GM19035 (cell line): ENCODE data around the gene SLC2A4RG.
"Not testable (repeated sequence)": the region's sequence is repeated elsewhere in the genome, so short reads cannot be mapped to it uniquely, and the experiment has no call there.

ENCODE experiments used
- ATAC-seq: cut with Tn5 transposase; IDR thresholded peaks from one replicate; pipeline ENCODE4 v1.9.1; 2021; ENCODE audit not compliant: unreplicated experiment

Gene SLC2A4RG

DNA sequence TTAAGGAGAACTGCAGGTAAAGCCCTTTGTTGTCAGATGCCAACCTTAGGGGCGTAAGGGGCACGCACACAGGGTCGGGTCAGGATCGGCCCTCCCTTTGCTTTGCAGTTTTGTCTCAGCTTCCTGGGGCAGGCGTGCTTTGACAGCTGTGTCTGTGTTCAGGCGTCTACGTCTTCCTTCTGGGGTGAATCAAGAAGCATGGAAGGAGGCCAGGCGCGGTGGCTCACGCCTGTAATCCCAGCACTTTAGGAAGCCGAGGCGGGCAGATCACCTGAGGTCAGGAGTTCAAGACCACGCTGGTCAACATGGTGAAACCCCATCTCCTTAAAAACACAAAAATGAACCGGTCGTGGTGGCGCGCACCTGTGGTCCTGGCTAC is 30.4 kb upstream of the SLC2A4RG start:
- no peak for ATAC-seq

GRCh38 chr20:63711085-63711645 is 28.4 kb upstream of the SLC2A4RG start:
- no peak for ATAC-seq

GRCh38 chr20:63712191-63712590 is 27.4 kb upstream of the SLC2A4RG start:
- no peak for ATAC-seq

DNA sequence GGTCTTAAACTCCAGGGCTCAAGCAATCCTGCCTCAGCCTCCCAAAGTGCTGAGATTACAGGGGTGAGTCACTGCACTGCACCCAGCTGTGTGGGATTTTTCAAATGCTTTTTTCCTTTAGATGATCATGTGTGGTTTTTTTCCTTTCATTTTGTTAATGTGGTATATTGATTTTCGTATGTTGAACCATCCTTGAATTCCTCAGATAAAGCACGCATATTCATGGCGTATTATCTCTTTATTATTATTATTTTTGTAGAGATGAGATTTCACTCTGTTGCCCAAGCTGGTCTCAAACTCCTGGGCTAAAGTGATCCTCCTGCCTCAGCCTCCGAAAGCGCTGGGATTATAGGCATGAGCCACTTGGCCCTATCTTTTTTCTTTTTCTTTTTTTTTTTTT is 24.7 kb upstream of the SLC2A4RG start:
- no peak for ATAC-seq

DNA sequence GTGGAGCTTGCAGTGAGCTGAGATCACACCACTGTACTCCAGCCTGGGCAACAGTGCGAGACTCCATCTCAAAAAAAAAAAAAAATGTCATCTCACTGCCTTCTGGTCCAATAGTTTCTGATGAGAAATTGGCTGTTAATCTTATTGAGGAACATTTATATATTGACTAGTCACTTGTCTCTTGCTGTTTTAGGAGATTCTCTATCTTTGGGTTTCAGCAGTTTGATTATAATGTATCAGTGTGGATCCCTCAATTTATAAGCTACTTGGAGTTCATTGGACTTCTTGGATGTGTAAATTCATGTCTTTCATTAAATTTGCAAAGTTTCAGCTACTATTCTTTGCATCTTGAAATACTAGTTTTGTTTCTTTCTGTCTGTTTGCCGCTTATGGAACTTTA is 20.6 kb upstream of the SLC2A4RG start:
- ATAC-seq = no peak

GRCh38 chr20:63722967-63723622 is 16.5 kb upstream of the SLC2A4RG start:
- ATAC-seq = not testable (repeated sequence)

DNA sequence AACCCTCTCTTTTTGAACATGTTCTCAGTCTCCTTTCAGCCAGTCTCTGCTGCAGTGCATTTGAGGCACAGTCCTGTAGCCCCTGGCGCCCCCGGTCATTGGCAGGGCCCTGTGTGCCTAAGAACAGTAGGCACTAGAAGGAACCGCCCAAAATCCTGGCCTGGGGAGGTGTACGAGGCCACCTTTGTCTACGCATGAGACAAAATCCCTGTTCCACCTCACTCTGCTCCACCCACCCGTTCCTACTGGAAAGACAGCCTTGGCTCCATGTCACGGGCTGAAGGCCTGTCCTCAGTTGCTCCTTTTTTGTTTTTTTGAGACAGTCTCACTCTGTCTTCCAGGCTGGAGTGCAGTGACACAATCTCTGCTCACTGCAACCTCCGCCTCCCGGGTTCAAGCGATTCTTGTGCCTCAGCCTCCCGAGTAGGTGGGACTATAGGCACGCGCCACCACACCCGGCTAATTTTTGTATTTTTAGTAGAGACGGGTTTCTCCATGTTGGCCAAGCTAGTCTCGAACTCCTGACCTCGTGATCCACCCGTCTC is 9.3 kb upstream of the SLC2A4RG start:
- not testable (repeated sequence) for ATAC-seq

- no peak for ATAC-seq
Observed at GRCh38 chr20:63731410-63731809, 8.2 kb upstream of the SLC2A4RG start.

GRCh38 chr20:63732118-63733095 is 7.2 kb upstream of the SLC2A4RG start:
- ATAC-seq = no peak

DNA sequence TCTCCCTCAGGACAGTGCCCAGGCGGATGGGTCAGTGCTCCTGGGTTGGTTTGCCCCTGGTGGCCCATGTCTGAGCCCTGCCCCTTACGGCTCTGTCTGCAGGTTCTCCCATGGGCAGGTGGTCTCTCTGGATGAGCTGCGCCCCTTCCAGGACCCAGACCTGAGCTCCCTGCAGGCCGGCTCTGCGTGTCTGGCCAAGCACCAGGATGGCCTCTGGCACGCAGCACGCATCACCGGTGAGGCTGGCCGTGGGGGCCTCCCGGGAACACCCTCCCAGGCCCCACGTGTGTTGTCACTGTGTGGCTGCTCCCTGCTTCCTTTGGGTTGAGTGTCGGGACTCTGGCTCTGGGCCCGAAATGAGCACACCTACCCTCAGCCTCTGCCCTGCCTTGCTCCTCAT is 6.5 kb upstream of the SLC2A4RG start:
- ATAC-seq = no peak

GRCh38 chr20:63733579-63734081 is 5.9 kb upstream of the SLC2A4RG start:
- no peak for ATAC-seq

GRCh38 chr20:63734111-63734945 is 5.2 kb upstream of the SLC2A4RG start:
- no peak for ATAC-seq

- no peak for ATAC-seq
Observed at GRCh38 chr20:63734946-63735858, 4.4 kb upstream of the SLC2A4RG start.

GRCh38 chr20:63735859-63736718 is 3.5 kb upstream of the SLC2A4RG start, which contains the start of gene LIME1:
Gene LIME1, plus strand, starts transcription at chr20:63736664. Its CDS starts 886 bp downstream, at chr20:63737550.
- ATAC-seq = no peak

DNA sequence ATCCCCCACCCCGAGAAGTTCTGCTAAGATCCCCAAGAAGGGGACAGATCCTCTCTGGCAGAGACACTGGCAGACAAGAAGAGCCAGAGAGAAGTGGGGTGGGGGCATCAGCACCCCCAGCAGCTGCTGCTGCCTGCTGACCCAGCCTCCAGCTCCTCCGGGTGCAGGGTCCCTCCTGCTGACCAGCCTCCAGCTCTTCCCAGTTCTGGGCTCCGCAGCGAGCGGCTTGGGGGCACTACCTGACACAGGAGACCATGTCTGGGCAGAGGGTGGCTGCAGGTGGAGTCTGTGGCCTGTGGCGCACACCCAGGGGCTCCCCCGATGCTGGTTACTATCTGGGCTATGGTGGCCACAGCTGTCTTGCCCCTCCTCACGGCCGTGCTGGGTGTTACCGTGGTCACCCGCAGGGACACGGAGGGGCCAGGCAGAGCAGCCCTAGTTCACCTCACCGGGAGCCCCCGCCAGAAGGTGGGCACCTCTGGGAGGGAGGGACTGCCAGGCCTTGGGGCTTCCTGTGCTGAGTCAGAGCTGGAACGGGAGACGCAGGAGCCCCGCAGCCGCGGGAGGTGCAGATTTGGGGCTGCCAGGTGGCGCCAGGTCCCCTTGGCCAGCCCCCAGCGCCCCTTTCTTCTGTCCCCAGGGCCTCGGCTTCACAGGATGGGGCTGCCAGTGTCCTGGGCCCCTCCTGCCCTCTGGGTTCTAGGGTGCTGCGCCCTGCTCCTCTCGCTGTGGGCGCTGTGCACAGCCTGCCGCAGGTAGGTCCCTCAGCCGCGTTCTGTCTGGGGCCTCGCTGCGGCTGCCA is 2.5 kb upstream of the SLC2A4RG start:
- ATAC-seq = no peak

DNA sequence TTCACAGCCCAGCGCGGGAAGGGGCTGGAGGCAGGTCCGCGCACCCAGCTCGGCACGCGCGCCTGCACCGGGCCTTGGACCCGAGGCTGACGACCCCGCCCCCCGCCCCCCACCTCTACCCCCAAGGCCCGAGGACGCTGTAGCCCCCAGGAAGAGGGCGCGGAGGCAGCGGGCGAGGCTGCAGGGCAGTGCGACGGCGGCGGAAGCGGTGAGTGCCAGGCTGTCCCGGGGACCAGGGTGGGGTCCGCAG is 2.0 kb upstream of the SLC2A4RG start:
- ATAC-seq = no peak

- no peak for ATAC-seq
Observed at GRCh38 chr20:63737945-63738686, 1.5 kb upstream of the SLC2A4RG start.
